HT-29 (cell line): ENCODE measurements around the gene PRPF19. TPM values are rescaled to one million over a fixed set of nuclear protein-coding genes. Genes with fewer than 3 reads are reported as not detected.

ENCODE experiments used
- DNase-seq: peaks from one replicate; pipeline ENCODE4 v3.0.0-alpha.2; 2015; ENCODE audit warnings: low spot score
- total RNA-seq: library from RNA; depleted of rRNA; stranded (reverse); fragments of >200 nt; shearing (Covaris generic); gene quantifications from 2 replicates; pipeline ENCODE4 v1.2.3, GENCODE V29; 2014

Gene PRPF19
- total RNA-seq, 1 experiment from 2014 or later: 144 TPM

DNA sequence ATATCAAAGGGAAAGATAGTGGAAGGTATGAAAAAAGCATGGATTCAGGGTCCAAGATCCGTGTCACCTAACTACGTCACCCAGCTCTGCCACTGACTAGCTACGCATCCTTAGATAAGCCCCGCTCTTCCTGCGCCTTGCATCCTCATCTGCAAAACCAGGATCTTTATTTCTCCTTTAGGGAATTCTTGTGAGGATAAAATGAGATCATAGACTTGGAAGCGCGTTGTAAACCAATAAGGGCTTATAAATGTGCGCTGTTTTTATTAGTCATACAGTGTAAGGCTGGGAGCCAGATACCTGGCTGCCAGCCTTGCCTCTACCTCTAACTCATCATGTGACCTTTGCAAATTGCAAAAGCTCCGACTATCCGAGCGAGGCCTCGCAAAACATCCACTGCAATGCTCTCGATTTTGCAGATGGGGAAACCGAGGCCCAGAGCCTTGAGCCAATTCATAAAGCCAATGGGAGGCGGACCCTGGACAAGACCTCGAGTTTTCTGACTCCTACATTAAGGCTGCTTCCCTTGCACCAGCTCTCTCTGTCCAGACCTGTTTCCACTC lies 753 bp downstream of the PRPF19 start:
- DNase-seq: peak; percentile 59

DNA sequence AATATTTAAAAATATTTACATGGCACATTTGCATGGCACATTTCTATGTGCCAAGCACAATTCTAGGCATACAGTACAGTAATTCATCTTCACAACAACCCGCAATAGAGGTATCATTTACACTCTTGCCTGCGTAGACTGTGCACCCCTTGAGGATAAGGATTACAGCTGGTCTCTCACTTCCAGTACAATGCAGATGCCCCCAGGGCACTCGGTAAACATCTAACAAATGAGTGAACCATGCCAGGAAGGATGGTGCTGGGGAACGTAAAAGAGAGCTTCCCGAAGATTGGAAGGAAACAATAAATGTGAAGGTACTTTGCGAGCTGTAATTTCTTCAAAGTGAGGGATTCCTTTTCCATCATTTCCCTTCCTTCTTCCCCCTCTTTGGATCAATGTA lies 1.3 kb downstream of the PRPF19 start:
- DNase-seq: no peak

DNA sequence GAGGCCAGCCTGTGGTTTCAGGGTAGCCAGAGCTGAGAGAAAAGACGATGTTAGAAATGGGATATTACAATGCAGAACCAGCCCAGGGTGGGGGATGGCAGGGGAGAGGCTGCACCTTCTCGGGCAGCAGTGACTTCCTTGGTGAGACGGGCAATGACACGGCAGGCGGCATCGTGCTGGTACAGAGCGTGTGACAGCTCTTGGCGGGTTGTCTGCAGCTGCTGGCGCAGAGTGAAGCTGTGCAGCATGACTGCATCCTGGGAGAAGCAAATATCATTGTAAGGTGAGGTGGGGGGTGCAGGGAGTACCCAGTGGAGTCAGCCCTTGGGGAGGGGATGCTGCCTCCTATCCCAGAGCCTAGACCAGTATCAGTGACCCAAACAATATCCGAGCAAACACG lies 3.8 kb downstream of the PRPF19 start:
- DNase-seq: no peak

DNA sequence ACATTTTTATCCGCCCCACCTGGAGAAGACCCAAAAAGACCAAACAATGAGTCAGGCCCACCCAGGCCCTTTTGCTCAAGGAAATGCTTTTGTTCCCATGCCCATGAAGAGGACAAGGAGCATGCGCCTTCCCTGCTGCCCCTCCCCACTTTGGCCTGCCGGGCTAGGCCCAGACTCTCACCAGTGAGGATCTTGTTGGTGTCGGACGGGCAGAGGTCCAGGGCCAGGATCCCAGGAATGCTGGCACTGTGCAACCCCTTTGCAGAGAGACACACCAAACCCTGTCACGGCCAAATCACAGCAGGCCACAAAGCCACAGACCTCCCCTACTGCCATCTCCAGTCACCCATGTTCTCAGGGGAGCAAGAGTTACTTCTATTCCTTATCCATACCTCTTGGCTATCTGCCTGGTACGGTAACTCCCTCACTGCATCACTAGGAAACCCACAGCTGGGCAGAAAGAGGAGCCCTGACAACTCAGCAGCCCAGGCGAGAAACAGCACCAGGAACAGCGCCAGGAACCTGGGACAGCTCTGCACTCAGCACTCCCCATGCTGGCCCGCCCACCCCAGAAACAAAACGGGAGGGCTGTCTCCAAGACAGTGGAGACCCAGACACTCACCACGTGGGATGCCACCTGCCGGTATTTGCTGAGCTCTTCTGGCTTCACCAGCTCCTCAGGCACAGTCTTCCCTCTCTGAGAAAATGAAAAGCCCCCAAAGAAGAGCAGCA lies 5.5 kb downstream of the PRPF19 start:
- no peak for DNase-seq

DNA sequence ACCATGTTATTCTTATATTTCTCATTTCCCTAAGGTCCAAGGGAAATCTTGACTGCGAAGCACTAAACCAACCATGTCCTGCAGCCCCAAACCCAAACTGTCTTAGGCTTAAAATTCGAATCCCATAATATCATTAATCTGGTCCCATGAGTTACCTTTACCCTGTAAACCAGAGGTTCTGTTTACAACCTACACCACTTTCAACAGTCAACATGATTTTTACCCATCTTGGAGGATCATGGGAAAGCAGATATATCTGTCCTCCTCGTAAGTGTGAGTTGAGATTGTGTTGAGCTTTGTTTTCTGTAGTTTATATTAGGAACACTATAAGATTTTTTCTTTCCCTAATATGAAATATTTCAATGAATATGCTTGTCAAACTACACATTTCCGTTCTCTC lies 6.4 kb downstream of the PRPF19 start:
- DNase-seq: no peak

DNA sequence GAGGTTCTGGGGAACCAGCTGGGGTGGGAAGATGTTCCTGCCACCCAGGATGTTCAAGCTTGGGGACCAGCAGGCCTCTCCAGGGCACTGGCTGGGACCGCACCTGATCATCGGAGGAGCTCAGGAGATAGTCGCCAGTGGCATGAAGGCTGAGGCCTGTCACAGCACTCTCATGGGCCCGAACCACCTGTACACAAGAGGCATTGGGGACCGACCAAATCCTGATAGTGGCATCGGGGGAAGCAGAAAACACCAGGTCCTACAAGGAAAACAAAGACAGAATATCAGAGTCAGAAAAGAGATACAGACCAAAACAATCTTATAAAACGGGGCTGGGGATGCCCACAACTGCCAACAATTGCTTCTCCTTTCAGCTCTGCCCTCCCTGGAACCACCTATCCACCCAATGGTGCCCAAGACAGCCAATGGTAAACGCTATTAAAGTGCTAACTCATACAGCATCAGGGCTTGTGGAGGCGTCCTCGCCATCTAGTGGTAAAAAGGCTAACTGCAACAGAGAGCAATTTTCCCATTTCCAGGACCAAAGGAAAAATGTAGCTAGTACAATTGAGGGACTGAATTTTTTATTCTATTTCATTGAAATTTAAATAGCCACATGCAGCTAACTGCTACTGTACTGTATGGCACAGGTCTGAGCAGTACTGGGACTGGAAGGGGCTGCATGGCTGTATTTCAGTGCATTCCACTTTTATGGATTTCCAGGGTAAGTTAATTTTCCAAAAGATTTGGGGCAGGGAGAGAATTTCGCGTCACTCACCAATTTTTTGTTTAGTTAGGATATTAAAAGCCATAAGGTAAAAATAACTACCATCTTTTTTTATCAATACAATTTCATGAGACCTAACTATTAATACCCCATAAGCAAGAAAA lies 7.1 kb downstream of the PRPF19 start:
- DNase-seq: peak; percentile 86

DNA sequence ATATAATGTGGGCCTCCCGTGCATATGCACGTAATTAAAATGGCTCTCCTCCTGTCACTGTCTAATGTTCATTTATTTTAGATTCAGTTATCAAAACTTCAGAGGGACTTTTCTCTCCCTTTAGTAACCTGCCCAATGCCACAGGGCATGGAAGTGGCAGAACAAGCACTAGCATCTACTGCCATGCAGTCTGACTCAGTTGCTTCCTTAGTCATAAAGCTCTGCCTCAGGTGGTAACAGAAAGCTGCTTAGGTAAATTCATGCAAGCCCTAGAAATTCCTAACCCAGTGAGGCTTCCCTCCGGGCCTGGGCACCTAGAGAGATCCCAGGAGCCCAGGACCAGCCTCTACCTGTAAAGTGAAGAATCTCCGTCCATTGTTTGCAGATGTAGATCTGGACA lies 8.9 kb downstream of the PRPF19 start:
- no peak for DNase-seq

DNA sequence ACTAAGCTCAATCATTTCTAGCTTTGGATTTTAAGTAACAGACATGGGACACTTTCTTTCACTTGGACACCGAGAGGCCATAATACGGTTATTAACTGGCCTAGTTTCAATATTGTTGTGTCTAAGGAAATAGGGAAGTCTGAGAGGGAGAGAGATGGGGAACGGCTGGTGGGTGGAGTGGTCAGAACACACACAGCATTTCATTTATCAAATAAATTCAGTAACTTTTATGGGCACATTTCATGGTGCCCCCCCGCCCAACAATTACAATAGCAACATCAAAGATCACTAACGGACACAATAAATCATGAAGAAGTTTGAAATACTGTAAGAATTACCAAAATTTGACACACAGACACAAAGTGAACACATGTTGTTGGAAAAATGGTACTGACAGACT lies 10.7 kb downstream of the PRPF19 start:
- DNase-seq: no peak

DNA sequence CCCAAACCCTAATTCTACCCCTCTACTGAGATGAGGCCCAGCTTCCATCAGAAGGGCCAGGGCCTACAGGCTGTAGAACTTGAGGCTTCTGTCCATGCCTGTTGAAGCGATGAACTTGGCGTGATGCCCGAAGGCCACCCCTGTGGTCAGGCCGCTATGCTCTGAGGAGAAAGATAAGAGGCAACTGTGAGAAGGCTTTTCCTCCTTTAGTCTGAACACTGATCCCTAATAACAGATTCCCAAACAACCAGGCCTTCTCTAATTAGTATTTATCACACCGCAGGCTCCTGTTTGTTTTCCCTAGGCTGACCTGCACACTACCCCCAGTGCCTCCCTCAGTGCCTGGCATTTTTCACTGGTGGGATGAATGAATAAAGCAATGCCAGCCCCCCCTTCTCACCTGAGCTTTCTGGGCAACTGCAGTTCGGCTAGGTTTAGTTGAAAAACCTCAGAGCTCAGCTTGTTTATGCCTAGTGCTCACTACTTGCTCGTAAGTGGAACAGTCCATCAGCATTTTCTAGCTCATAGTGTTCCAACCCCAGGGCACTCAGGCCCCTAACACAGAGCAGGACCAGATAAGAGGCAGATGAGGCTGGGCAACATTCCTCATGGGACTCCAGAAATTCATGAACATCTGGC lies 15.2 kb downstream of the PRPF19 start:
- no peak for DNase-seq

DNA sequence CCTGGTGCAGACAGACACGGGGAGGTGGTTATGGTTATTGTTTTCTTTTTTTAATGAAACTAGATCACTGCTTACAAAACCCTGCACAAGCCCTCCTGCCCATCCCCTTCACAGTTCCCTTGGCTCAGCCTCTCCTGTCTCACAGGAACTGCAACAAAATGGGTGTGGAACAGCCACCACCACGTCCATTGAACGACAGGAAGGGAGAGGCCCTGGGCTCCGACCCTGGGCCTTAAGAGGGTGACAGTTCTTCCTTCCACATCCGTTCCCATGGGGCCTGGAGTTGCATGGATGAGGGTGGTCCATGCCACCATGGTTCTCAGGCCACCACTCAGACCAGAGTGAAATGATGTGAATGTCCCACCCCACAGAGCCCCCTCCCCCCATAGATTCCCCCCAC lies 15.7 kb downstream of the PRPF19 start:
- no peak for DNase-seq

DNA sequence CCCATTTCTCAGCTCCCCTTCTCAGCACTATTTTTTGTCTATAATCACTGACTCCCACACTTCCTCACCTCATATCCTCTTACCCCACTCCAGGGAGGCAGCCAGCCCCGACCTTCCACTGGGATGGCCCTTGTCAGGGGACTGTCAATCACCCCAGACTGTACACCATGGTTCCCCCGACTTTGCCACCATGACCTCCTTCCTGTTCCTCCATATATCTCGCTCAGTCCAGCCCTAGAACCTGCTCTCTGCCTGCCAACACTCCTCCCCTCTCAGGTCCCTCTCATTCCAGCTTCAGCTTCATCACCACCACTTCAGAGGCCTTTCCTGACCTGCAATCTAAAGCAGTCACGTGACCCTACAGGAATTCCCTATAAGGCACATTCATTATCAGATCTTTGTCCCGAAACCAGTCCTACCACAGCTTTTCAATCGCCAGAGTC lies 16.5 kb downstream of the PRPF19 start:
- DNase-seq: no peak

DNA sequence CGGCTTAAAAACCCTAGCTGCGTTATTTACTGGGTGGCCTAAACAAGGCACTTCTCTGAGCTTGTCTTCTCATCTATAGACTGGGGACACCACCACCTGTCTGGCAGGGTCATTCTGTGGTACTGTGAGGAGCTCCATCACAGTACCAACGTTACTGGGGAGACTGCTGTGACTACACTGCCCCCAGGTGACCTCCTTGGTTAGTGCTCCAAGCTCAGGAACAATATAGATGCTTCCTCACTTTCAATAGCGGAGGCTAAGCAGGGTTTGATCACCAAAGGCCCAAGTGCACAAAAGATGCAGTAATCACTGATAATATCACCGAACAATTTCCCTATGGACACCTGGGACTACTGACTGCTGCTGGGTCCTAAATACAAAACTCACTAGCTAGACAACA lies 18.8 kb downstream of the PRPF19 start:
- peak; percentile 89 for DNase-seq

DNA sequence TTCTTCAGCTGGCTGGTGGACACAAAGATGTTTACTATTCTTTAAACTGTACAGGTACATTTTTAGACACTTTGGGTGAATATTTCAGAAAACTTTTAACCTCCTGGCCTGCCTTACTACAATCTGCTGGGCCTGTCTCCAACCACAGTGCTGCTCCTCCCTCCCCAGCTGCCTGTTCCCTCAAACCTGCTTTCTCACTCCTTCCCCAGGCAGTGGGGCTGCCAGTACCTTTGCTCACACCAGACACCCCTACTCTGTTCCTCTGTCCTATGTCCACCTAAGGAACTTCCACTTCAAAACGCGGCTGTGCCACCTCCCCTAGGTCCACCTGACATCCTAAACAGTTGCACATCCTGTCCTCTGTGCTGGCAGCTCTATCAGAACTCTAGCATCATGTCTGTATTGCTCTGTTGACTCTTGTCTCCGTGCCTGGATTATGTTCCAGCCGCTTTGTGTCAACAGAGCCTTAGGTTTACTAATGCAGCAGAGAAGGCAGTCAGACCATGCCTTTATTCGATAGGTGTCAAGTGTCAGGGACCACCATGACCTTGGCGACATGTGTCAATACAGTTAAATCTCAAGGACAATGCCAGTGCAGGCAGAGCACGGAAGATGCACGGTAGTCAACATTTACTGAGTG lies 25.6 kb downstream of the PRPF19 start:
- DNase-seq: no peak

DNA sequence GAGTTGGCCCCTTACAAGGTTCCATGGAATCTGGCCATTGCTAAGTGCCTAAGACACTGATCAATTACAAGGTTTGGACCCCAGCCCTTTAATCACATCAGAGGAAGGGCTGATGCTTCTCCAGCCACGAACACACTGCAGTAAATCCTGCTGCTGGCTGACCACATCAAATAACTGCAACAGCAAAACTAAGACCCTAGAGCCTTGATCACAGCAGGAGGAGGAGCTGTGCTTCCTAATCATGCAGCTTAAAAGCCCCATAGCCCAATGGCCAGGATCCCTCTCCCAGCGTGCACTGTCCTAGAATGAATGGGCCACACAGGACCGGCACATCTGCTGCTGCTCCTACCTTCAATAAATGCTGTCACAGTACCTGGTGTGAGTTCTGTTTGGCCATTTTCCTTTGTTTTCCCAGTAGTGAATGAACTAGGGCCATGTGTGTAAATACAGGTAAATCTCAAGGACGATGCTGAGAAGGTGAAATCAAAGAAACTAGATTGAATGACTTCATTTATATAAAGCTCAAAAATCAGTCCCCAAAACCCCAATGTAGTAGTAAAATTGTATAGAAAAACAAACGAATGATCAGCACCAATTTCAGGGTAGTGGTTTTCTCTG lies 26.3 kb downstream of the PRPF19 start:
- DNase-seq: no peak

DNA sequence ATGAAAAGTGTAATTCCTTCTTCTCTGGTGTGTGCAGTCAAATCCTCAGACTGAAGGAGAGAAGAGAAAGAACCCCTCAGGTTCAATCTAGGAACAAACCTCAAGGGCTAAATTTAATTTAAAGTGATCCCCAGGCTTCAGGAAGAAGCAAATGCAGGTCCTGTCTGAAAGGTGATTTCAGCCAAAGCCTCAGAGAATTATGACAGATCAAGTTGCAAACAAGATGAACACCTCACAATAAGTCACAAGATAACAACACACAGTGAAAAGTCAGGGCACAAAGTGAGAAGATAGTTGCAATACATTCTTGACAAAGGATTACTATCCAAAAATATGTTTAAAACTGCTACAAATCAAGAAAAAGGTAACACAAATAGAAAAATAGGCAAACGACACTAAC lies 27.3 kb downstream of the PRPF19 start:
- DNase-seq: no peak

DNA sequence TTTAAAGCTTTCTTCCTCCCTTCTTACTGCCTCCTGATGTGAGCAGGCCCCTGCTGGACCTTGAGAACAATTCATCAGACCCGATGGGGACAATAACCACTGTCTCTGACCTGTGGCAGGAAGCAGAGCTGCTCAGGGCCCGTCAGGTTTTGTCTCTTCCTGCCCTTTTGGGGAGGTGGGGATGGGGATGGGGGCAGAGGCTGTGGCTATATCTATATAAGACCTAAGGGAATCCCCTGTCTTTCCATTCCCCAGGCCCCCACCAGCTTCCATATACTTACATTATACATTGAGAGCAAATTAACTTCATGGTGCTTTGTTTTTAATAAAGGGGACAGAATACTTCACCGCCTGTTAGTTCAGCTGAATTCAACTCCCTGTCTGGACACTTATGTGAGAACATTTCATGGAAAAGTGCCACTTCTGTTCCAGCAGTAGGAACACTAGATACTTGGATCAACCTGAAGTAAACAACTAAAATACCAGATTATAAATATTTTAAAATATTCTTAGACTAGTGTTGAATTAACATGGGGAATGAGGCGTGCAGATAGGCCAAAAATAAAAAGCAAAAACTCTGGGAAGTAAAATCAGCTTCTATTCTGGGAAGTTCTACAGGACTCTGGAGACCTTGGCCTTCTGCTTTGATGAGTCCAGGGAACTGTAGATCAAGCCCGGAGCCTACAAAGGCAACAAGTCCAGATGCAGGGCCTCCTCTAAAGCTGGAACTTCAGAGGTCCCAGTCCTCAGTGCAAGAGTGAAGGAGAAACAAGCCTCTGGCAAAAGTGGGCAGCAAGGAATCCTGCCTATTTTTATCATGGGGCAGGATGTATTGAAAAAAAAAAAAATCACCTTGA lies 27.9 kb downstream of the PRPF19 start:
- no peak for DNase-seq

DNA sequence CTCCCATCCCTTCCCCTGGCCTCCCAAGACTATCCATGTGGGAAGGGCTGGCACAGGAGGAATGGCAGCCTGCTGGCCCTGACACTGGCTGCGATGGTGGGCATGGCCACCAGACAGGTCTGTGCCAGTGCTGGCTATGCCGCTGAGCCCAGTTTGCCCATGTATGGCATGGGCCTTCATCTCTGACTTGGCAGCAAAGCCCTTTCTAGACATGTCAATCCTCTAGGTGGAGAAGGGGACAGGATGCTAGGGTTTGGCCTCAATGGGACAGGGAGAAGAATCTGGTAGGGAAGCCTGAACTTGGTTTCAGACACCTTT lies 30.3 kb downstream of the PRPF19 start:
- DNase-seq: no peak

DNA sequence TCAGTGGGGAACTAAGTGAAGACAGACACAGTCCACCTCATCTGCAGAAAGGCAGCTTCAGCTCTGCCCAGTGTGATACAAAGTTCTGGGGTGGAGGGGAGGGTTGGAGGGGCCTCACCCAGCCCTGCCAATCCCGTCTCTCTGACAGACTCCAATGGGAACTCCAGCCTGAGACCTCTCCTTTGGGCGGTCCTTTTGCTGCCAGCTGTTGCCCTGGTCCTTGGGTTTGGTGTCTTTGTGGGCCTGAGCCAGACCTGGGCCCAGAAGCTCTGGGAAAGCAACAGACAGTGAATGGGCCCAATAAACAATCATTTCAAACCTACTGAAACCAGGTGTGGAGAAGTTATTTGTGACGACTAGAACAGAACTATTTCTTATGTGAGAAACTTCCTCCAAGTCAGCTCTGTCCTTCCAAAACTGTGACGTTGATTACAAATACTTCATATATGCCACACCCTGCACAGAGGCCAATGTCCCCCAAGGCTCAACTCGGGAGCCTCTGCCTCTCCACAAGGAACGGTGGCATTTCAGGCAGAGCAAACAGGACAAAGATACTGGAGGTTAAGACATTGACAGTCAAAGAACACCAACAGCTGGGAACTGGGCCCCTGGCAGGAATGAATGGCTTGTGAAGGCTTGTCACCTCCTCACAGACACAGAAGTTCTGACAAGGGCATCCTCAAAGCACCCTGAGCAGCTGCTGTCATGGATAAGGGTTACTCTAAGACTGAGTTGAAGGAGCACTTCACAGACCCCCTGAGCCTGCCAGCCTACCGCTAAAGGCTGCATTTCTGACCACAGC lies 30.8 kb downstream of the PRPF19 start:
- no peak for DNase-seq
